ENCODE data around the gene GYS2.
"Not testable (repeated sequence)": the region's sequence is repeated elsewhere in the genome, so short reads cannot be mapped to it uniquely, and the experiment has no call there.

Gene GYS2

DNA sequence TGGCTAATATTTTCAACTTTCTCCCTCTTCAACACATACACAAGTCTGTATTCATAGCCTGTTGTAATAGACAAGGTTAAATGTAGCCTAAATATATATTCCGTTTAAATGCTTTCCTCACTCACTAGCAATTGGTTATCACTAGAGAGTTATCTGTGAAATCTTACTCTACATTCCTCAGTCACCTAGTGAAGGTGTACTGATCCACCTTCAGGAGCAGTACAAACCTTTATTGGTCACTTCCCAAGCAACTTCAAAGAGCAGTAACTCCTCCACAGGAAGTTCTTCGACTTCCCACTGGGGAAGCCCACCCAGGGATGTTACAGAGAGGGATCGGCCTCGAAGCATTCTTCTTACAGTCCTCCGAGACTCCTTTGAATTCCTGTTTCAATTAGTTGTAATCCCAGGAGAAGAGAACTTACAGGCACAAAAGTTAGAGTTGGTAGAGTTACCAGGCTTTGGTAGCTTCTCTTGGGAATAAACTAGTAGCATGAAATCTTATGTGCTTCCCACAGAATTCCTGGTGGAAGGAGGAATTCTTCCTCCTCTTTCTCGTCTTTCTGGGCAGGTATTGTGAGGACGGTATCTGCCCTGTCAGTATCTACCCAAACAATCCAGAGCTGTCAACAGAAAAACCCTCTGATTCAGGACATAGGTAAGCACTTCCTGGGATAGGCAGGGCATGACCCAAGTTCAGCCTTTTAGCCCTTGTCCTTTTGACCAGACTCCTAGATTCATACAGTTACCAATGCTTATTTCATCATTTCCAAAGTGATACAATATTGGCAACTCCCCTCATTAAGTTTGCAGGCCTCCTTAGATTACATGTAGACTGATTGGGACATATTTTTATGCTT is at the start of gene GYS2:
Gene GYS2 (minus strand): TSS at position 603 of the 857 bp plus-strand sequence. CDS start 255 bp downstream, at position 348.
- DNase-seq, result no peak

DNA sequence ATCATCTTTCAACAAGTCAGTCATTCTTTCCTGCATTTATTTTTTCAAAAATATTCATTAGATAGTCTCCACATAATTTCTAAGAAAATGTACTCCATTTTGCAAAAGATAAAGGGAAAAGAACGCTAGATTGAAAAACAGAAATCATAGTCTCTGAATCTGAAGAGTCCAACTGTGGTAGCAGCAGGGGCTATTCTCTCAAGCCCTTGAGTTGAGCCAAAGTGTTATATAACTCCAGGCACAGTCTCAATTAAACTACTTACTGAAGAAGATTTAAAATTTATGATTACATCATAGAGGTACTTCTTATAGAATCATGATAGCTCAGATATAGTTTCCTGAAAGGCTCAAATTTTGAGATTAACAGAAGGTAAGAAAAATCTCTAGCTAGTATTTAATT is 47.2 kb upstream of the GYS2 start:
- DNase-seq, result no peak

DNA sequence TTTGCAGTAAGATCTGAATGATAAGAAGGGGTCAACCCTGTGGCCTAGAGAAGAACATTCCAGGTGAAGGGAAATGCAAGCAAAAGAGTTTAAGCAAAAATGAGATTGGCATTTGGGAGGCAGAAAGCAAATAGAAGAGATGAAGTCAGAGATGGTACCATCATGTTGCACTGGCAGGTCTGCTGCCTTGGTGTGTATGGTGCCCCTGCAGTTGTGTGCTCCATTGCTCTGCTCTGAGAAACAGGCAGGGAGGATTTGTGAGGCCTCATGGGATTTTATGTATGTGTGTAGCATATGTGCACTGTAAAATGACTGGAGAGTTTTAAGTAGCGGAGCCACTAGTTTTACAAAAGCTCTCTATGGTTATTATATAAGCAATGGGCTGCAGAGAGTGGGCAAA is 46.4 kb upstream of the GYS2 start:
- no peak for DNase-seq

DNA sequence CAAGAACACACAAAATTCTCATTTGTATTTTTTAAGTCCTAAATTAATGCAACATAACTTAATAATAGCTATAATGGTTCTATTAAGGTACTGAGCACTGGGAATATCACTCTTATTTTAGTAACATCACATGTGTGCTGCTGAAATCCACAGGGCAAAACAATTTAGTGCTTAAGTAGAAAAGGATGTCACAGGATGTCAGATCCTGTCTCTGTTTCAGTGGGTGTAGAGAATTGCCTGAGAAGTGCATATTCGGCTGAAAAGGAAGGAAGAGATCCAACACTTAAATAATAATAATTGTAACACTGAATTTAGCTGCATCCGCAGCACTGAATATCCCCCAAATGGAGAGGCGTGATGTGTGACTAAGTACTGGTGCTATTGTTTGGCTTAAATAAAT is 44.4 kb upstream of the GYS2 start:
- DNase-seq, result no peak

DNA sequence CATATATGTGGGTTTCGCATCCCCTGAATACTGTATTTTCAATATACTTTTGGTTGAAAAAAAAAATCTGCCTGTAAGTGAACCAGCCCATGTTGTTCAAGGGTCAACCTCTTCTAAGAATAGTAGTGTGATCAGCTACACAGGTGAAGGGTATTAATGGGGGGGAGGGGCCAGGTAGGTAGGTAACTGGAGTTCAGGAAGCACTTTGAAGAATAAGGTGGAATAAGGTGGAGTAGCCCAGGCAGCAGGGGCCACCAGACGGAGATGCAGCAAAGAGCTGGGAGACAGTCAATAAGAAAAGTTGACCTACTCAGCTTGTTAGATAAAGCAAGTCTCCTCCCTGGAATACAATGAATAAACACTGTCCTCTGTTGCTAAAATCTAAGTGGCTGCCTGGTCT is 43.7 kb upstream of the GYS2 start:
- DNase-seq, result no peak

DNA sequence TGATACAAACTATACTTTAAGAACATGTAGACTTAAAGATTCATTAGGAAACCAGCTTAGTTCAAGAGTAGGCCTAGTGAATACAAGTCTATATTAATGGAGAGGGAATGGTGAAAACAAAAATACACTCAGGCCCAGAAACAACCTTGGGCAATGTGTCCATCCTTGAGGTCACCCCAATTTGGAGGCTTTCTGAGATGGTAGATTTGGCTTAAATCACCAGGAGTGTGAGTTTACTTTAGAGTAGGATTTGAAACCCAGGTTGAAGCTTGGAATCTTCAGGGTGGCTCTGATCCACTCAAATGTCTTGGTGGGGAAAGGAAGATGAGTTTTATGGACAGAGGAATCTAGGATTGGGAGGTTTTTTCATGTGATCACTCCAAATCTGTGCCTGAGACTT is 42.5 kb upstream of the GYS2 start:
- no peak for DNase-seq

DNA sequence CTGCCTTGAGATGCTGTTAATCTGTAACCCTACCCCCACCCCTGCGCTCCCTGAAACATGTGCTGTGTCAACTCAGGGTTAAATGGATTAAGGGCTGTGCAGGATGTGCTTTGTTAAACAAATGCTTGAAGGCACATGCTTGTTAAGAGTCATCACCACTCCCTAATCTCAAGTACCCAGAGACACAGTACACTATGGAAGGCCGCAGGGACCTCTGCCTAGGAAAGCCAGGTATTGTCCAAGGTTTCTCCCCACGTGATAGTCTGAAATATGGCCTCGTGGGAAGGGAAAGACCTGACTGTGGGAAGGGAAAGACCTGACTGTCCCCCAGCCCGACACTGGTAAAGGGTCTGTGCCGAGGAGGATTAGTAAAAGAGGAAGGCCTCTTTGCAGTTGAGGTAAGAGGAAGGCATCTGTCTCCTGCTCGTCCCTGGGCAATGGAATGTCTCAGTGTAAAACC is 40.4 kb upstream of the GYS2 start:
- DNase-seq, result not testable (repeated sequence)

DNA sequence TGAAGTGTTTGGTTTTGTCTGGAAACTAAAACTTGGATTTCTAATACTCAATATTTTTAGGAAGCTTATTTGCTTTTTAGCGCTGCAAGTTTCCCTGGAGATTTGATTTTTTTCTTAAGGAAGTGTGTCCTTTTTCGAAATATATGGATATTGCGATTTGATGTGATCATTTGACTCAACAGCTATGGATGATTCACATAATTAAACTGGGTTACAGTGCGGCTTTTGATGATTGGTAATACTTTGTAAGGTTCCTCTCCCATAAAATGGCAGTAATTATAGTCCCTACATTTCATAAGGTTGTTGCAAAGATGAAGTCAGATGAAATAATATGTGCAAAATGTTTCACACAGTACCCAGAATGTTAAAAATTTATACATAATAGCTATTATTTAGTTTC is 39.9 kb upstream of the GYS2 start:
- DNase-seq, result no peak

DNA sequence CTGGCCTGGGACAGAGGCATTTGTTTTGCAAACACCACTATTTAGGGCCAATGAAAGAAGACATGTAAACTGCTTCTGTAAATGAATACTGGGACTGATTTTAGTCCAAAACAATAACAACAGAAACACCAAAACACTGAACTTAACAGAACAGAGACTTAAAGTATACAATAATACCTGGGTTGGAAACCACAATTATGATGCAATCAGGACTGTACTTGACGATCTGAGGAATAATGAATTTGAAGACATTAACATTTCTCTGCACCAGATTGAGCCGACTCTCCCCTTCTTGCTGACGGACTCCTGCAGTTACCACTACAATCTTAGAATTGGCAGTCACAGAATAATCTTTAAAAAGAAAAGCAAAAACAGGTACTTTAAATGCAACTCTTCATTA is 39.1 kb upstream of the GYS2 start:
- no peak for DNase-seq

DNA sequence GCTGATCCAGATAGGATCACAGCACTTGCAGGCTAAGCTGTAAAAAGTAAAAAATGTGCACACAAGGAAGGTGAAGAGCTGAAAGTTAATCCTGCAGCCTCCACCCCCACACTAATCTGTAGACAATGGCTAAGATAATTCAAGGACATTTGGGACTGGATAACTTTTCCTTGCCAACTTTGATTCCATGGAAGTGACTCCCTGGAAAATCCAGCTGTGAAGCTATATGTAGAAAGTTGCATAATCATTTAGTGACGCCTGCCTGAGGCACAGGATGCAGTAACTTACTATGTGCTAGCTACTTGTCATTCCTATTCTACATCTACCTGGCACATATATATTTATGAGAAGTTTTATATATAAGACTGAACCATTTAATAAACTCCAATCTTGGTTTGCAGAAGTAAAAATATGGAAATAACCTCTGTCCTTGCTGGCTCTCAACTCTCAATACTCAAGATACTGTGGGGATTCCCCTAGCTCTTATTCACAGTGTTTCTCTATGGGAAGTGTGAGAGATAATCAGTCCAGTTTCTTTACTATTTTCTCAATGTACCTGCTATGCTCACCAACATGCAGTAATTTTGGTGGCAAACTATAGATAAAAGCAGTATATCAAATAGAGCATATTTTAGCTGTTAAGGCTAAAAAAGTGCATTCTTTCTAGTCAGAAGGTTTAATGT is 38.2 kb upstream of the GYS2 start:
- DNase-seq, result no peak

DNA sequence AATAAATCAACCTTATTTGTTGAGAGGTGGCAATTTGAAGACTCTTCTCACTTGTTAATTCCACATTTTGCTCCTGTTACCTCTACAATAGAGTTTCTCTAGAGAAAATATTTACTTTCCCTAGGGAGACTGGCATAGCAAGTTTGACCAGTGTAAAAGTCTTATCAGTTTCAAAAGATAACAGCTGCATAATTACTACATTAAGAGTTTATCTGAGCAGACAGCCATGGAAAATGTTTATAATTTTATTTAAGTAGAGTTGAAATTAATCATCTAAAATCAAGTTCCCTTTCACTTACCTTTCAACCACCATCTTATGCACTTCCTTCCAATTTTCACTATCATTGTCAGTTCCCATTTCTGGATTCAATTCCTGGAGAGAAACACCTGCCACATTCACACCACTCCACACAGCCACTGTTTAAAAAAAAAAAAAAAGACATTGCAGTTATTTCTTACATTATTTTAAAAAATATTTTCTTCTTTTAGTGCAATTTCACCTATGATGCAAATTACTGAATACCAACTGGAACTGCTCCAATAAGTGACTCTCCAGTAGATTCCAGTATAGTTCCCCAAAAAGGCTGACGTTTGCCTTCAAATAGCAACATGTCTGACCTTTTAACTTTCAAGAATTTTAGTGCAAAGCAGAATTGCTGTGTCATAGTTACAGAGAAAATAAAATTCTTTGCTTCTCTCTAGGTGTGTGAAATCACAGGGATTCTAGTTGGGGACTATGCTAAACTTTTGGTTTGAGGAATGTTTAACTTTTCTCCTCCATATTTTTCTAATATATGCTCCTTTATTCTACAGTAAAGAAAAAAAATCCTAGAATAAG is 33.6 kb upstream of the GYS2 start:
- DNase-seq, result no peak

DNA sequence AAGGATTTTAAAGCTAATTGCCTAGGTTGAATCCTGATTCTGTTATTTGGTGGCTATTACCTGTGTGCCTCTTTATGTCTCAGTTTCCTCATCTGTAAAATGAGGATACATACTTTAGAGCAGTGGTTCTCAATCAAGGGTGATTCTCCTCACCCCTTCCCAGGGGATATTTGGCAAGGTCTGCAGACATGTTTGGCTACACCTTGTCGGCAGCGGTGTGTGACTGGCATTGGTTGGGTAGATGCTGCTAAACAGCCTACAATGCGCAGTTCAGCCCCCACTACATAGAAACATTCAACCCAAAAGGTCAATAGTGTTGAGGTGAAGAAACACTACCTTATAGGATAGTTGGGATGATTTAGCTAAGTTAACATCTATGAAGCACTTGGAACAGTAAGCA is 29.6 kb upstream of the GYS2 start:
- DNase-seq, result no peak

DNA sequence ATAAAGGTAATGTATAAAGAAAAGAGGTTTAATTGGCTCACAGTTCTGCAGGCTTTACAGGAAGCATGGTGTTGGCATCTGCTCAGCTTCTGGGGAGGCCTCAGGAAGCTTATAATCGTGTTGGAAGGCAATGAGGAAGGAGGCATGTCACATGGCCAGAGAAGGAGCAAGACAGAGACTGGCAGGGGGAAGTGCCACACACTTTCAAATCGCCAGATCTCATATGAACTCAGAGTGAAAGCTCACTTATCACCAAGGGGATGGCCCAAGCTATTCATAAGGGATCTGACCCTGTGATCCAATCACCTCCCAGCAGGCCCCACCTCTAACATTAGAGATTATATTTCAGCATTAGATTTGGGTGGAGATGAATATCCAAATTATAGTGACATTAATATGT is 26.7 kb upstream of the GYS2 start:
- no peak for DNase-seq

DNA sequence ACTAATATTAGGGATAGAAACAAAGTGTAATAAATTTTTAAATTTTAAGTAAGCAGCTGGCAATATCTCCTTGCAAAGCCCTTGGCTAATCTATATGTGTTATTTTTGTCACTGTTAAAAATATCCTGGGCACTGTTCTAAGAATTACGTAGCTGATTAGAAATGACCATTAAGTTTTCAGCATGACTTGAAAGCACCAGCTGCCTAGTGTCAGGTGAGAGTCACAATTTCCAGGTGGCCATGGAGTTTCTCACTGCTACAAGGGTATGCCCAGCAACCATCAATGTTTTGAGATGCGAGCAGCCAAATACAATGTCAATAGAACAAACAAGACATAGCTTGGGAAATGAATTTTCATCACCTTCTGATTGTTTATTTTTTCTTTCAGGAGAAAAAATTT is 23.3 kb upstream of the GYS2 start:
- no peak for DNase-seq

DNA sequence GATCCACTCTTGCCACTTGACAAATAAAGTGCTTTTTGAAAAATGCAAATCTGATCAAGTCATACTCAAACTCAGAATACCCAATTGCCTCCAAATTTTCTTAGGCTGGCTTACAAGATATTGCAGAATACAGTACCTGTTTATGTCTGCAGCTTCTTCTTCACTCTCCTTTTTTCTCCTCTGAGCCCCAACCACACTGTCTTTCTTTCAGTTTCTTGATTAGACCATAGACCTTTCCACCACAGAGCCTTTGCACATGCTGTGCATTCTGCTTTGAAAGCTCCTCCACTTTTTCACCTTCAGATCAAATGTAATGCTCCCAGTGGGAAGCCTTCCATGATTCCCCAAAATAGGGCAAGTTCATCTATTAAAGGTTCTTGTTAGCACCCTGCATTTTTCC is 13.9 kb upstream of the GYS2 start:
- no peak for DNase-seq

DNA sequence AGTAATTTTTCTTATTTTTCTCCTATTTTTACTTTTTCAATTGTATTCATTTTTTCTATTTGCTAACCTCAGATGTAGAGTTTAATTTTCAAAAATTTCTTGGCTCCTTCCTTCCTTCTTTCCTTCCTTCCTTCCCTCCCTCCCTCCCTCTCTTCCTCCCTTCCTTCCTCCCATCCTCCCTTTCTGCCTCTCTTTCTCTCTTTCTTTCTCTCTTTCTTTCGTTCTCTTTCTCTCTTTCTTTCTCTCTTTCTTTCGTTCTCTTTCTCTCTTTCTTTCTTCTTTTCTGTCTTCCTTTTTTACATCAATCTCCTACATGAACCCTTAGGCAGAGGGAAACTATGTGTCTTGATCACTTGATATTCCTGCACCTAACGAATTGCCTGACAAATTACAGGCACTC is 12.4 kb upstream of the GYS2 start:
- DNase-seq, result no peak

DNA sequence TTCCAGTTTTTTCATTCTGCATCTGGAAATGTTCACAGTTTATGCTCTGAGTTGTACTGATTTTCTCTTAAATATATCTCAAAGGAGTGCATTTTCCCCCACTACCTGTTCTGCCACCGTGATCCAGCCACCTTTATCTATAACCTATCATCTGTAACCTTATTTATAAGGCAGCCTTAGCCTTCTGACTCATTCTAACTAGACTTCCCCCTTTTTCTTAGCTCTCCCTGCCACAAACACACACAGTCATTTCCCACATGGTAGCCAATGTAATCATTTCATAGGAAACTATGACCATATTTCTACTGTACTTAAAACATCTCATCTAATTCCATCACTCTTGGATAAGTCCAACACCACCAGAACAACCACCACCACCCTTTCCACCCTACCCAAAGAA is 10.8 kb upstream of the GYS2 start:
- DNase-seq, result peak; percentile 79

DNA sequence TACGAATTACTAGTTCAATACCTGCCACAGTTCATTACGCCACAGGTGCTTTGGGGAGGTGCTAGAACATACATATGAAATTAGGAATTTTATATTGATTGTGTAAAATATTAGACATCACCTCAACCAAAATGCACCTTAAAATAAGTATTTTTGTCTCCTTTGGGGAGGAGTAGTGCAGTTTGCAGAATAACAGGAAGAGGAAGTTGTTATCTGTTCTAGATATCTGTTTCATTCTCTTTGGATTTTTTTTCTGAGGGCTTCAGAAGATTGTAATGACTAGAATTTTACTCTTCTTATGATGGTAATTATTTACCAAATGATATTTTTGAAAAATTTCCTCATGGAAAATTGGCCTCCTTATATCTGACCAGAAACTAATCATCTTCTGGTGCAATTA is 9.9 kb upstream of the GYS2 start:
- DNase-seq, result no peak

DNA sequence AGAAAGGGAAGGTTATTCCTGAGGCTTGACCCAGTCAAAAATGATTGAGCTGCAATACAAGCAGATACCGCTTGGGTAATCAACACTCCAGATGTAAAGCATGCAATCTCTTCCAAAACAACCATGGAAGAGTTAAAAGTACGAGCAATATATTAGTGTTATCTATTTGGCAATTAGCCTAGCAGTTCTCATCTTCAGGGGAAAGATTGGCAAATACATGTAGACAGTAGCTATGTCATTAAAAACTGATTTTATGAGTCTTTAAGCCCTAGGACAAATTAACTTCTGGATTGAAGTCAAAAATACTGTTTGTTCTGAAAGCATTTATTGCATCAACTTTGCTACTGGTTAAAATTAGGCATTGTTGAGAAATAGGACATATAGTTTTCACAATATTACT is 9.3 kb upstream of the GYS2 start:
- no peak for DNase-seq

DNA sequence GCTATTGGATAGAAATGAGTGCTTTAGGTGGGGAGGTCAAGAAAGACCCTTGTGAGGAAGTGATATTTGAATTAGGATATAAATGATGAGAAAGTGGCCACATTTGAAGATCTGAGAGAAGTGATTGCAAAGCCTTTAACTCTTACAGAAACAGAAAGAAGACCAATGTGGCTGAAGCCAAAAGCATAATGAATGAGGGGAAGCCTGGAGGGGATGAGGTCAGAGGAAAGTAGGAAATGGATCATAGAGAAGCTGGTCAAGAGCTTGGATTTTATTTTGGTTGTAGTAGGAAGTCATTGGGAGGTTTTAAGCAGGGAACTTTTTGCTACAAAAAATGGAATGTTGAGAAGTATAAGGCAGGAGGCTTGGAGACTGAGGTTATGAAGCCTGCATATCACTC is 3.5 kb upstream of the GYS2 start:
- no peak for DNase-seq

DNA sequence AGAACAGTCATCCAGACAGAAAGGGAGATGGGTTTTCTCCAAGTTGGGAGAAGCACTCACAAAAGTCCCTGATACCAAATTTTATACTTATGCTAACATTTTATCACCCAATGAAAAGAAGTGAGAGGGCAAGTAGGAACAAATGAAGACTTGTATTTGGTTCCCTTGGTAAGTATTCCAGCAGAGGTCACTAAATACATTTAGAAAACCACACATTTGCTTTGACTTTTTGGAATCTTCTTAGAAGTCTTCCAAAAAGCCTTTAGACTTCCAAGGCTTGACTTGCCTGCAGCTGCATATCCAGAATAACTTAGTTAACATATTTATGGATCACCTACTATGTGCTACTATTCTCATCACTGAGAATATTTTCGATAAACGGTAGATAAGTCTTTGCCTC is 3.1 kb upstream of the GYS2 start:
- no peak for DNase-seq

DNA sequence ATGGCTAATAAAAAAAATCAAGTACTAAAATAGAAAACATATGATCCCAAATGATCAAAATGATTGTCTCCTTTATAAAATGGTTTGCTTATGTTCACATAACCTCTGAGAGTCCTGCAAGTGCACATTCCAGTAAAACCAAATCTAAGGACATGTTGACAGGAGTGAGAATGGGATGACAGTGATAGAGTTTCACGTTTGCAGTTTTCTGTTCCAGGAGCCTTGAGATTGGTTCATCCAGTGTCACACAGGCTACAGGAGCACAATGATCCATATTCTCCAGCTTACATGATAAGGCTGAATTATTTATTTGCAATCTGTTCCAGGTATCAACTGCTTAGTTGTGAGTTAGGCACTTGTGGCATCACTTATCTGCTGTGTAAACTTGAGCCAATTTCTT is 1.5 kb upstream of the GYS2 start:
- DNase-seq, result no peak

DNA sequence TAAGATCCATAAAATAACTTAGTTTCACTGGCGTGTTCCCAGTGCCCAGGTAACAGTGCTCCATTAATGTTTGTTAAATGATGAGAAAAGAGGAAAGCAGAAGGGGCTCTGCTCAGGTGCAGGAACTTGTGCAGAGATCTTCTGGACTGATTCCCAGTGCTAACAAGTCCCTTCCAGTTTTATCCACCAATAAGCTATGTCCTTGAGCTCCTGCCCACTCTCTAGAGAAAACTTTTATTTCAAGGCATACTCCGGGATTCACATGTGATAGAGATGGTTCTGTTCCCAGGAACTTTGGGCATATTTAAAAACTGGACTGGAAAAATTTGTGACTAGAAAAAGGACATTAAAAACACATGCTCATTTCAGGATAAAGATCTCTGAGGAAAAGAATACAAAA is 1.9 kb downstream of the GYS2 start:
- DNase-seq, result no peak

DNA sequence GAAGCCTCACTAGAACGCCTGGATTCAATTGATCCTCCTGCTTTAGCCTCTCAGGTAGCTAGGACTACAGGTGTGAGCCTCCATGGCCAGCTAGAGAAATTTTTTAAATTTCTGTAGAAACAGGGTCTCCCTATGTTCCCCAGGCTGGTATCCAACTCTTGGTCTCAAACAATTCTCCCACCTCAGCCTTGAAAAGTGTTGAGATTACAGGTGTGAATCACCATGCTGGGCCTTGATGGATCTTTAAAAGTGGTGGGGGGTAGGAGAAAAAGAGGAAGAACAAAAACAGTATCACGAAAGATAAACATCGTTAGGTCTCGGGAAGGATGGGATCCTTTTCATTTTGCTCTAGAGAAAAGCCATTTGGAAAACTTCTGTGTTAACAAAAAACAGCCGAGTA is 4.5 kb downstream of the GYS2 start:
- no peak for DNase-seq

Data from SIG-M5 (cell line).